22Rv1 (cell line): ENCODE results near the gene ZNF365.

Source experiments
- ZFX ChIP-seq: fragments of 450-650 bp; IDR thresholded peaks from 2 replicates; pipeline ENCODE4 v1.6.1; 2017; ENCODE audit warnings: antibody characterized with exemption, borderline replicate concordance
- TF ChIP-seq, protein P1 (sequence below): fragments of 450-650 bp; IDR thresholded peaks from 2 replicates; pipeline ENCODE4 v1.5.1; 2017; ENCODE audit warnings: mild to moderate bottlenecking

DNA sequence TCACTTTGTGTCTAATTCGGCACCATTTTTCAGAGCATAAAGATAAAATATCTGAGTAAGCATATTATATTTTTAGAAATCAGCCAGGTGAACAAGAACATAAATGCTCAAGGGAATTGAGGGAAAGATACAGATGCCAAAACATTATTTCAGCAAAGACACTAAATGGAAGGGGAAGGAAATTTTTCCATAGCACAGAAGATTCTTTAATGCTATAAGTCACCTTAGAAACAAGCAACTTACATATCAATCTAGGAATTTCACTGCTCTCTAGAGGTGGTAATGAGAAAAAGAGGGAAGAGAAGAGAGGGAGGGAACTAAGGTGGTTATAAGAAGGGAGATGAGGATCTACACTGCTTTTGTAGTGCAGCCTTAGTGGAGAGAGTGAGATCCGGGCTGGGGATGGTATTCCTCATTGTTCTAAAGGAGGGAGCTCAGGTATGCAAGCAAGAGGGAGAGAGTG lies 20.4 kb downstream of the ZNF365 start:
- TF ChIP-seq, protein P1, sequence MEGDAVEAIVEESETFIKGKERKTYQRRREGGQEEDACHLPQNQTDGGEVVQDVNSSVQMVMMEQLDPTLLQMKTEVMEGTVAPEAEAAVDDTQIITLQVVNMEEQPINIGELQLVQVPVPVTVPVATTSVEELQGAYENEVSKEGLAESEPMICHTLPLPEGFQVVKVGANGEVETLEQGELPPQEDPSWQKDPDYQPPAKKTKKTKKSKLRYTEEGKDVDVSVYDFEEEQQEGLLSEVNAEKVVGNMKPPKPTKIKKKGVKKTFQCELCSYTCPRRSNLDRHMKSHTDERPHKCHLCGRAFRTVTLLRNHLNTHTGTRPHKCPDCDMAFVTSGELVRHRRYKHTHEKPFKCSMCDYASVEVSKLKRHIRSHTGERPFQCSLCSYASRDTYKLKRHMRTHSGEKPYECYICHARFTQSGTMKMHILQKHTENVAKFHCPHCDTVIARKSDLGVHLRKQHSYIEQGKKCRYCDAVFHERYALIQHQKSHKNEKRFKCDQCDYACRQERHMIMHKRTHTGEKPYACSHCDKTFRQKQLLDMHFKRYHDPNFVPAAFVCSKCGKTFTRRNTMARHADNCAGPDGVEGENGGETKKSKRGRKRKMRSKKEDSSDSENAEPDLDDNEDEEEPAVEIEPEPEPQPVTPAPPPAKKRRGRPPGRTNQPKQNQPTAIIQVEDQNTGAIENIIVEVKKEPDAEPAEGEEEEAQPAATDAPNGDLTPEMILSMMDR = no peak
- no peak for TF ChIP-seq ZFX
